Neural cell (in vitro differentiated cells): ENCODE measurements around the gene BMAL1.

ENCODE experiments used
- EZH2 ChIP-seq: fragments of 200-600, 300-800 bp; shearing (Covaris generic), sonication (generic); IDR thresholded peaks from 2 replicates; pipeline ENCODE4 v1.6.1; 2014; ENCODE audit warnings: antibody characterized with exemption, low read length, borderline replicate concordance, mild to moderate bottlenecking; ENCODE audit not compliant: insufficient read depth, poor library complexity, severe bottlenecking
- MXI1 ChIP-seq: fragments of 450-650 bp; conservative IDR thresholded peaks from 2 replicates; pipeline ENCODE4 v1.6.1; 2014; ENCODE audit warnings: antibody characterized with exemption, mild to moderate bottlenecking; ENCODE audit not compliant: poor library complexity, severe bottlenecking
- POLR2AphosphoS5 ChIP-seq: IDR thresholded peaks from 2 replicates; pipeline ENCODE4 v1.6.1; 2012
- RAD21 ChIP-seq: fragments of 450-650 bp; conservative IDR thresholded peaks from 2 replicates; pipeline ENCODE4 v1.6.1; 2014; ENCODE audit warnings: antibody characterized with exemption, mild to moderate bottlenecking, moderate library complexity
- SMC3 ChIP-seq: fragments of 450-650 bp; conservative IDR thresholded peaks from 2 replicates; pipeline ENCODE4 v1.6.1; 2014; ENCODE audit warnings: antibody characterized with exemption, mild to moderate bottlenecking, moderate library complexity; ENCODE audit not compliant: poor library complexity
- TAF1 ChIP-seq: IDR thresholded peaks from 2 replicates; pipeline ENCODE4 v1.6.1; 2012; ENCODE audit warnings: low read depth
- TF ChIP-seq, protein P1 (sequence below): IDR thresholded peaks from 2 replicates; pipeline ENCODE4 v1.6.1; 2012; ENCODE audit warnings: borderline replicate concordance
- TF ChIP-seq, protein P2 (sequence below): fragments of 450-650 bp; IDR thresholded peaks from 2 replicates; pipeline ENCODE4 v1.5.1; 2014; ENCODE audit warnings: antibody characterized with exemption, mild to moderate bottlenecking, moderate library complexity; ENCODE audit not compliant: poor library complexity, severe bottlenecking

DNA sequence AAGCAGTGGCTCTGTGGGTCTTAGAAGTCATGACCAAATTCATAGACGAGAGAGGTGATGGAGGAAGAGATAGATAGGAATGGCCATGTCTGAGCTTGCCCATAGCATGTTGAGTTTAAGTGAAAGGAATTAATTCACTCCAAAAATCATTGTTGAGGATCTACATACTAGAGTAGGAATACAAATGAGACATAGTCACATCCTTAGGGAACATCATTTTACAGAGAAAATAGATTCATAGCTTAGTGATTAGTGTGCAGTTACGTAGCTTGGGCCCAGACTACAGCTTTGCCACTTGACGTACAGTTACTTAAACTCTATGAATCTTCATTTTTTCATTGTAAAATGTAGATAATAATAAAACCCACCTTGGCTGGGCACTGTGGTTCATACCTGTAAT, 21.4 kb upstream of the BMAL1 start:
- TF ChIP-seq RAD21 (no peak), TAF1 (no peak), EZH2 (no peak), SMC3 (no peak), POLR2AphosphoS5 (no peak), MXI1 (no peak)
- TF ChIP-seq, protein P1, sequence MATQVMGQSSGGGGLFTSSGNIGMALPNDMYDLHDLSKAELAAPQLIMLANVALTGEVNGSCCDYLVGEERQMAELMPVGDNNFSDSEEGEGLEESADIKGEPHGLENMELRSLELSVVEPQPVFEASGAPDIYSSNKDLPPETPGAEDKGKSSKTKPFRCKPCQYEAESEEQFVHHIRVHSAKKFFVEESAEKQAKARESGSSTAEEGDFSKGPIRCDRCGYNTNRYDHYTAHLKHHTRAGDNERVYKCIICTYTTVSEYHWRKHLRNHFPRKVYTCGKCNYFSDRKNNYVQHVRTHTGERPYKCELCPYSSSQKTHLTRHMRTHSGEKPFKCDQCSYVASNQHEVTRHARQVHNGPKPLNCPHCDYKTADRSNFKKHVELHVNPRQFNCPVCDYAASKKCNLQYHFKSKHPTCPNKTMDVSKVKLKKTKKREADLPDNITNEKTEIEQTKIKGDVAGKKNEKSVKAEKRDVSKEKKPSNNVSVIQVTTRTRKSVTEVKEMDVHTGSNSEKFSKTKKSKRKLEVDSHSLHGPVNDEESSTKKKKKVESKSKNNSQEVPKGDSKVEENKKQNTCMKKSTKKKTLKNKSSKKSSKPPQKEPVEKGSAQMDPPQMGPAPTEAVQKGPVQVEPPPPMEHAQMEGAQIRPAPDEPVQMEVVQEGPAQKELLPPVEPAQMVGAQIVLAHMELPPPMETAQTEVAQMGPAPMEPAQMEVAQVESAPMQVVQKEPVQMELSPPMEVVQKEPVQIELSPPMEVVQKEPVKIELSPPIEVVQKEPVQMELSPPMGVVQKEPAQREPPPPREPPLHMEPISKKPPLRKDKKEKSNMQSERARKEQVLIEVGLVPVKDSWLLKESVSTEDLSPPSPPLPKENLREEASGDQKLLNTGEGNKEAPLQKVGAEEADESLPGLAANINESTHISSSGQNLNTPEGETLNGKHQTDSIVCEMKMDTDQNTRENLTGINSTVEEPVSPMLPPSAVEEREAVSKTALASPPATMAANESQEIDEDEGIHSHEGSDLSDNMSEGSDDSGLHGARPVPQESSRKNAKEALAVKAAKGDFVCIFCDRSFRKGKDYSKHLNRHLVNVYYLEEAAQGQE: no peak
- TF ChIP-seq, protein P2, sequence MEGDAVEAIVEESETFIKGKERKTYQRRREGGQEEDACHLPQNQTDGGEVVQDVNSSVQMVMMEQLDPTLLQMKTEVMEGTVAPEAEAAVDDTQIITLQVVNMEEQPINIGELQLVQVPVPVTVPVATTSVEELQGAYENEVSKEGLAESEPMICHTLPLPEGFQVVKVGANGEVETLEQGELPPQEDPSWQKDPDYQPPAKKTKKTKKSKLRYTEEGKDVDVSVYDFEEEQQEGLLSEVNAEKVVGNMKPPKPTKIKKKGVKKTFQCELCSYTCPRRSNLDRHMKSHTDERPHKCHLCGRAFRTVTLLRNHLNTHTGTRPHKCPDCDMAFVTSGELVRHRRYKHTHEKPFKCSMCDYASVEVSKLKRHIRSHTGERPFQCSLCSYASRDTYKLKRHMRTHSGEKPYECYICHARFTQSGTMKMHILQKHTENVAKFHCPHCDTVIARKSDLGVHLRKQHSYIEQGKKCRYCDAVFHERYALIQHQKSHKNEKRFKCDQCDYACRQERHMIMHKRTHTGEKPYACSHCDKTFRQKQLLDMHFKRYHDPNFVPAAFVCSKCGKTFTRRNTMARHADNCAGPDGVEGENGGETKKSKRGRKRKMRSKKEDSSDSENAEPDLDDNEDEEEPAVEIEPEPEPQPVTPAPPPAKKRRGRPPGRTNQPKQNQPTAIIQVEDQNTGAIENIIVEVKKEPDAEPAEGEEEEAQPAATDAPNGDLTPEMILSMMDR: no peak
